A673 (cell line): ENCODE data around the gene HSPB6. TPM values are rescaled to one million over a fixed set of nuclear protein-coding genes. Genes with fewer than 3 reads are reported as not detected.

Source experiments
- BruUV-seq: library from RNA; stranded (reverse); fragments of 400-500 nt; replicated peaks from 2 replicates; lab custom pipeline; 2021; lab: Mats Ljungman, UMichigan
- CTCF ChIA-PET: fragments of 300-600 bp; sonication (Branson Sonifier 250); formaldehyde crosslinking; loops from one replicate; lab custom pipeline; 2022; ENCODE audit warnings: antibody characterized with exemption; lab: Charles Lee
- POLR2A ChIA-PET: fragments of 300-600 bp; sonication (Branson Sonifier 250); formaldehyde crosslinking; loops from one replicate; lab custom pipeline; 2022; ENCODE audit warnings: antibody characterized with exemption; ENCODE audit not compliant: low non-redundant PET; lab: Charles Lee
- DNase-seq: peaks from one replicate; pipeline ENCODE4 v3.0.0-alpha.2; 2015; ENCODE audit warnings: low spot score
- H3K27ac ChIP-seq: fragments of 200-600 bp; sonication (generic); 2 replicates; pipeline ENCODE4 v1.5.1; 2016; ENCODE audit warnings: mixed run types, low read depth, mild to moderate bottlenecking, mixed read lengths, antibody characterized with exemption, low read length; ENCODE audit not compliant: poor library complexity, severe bottlenecking
- H3K27me3 ChIP-seq: fragments of 200-600 bp; sonication (generic); replicated peaks from 2 replicates; pipeline ENCODE4 v1.6.1; 2017; ENCODE audit warnings: mixed run types, low read depth, mild to moderate bottlenecking, mixed read lengths, antibody characterized with exemption, low read length; ENCODE audit not compliant: insufficient read depth, poor library complexity
- H3K36me3 ChIP-seq: fragments of 200-600 bp; sonication (generic); 2 replicates; pipeline ENCODE4 v1.6.1; 2016; ENCODE audit warnings: mixed run types, mild to moderate bottlenecking, mixed read lengths, antibody characterized with exemption, low read length; ENCODE audit not compliant: insufficient read depth, poor library complexity, severe bottlenecking
- H3K4me1 ChIP-seq: fragments of 200-600 bp; sonication (generic); 2 replicates; pipeline ENCODE4 v1.6.1; 2017; ENCODE audit warnings: mixed run types, mild to moderate bottlenecking, mixed read lengths, antibody characterized with exemption, low read length; ENCODE audit not compliant: insufficient read depth, poor library complexity, severe bottlenecking
- H3K4me3 ChIP-seq: fragments of 200-600 bp; sonication (generic); 2 replicates; pipeline ENCODE4 v1.5.1; 2016; ENCODE audit warnings: low read depth, mixed run types, mild to moderate bottlenecking, mixed read lengths, low read length; ENCODE audit not compliant: poor library complexity, severe bottlenecking
- H3K9me3 ChIP-seq: fragments of 200-600 bp; sonication (generic); 2 replicates; pipeline ENCODE4 v1.6.1; 2016; ENCODE audit warnings: mixed run types, low read depth, mild to moderate bottlenecking, mixed read lengths, antibody characterized with exemption, low read length; ENCODE audit not compliant: poor library complexity, severe bottlenecking
- EZH2 ChIP-seq: fragments of 200-600 bp; sonication (generic); IDR thresholded peaks from 2 replicates; pipeline ENCODE4 v1.6.1; 2017; ENCODE audit warnings: borderline replicate concordance, low read depth, mild to moderate bottlenecking, mixed read lengths, antibody characterized with exemption, low read length; ENCODE audit not compliant: poor library complexity, severe bottlenecking
- intact Hi-C: fragments of 100-400 bp; cut with micrococcal nuclease; formaldehyde crosslinking; loops from one replicate; pipeline ENCODE4 v1.10.0; 2022; ENCODE audit not compliant: unreplicated experiment
- total RNA-seq: library from RNA; stranded (reverse); gene quantifications from 2 replicates; pipeline ENCODE4 v1.2.3, GENCODE V29; 2021
- TF ChIP-seq, protein P1 (sequence below): fragments of 300-800, 200-600 bp; sonication (generic); conservative IDR thresholded peaks from 2 replicates; pipeline ENCODE4 v1.5.1; 2017; ENCODE audit warnings: low read depth, mild to moderate bottlenecking, antibody characterized with exemption, low read length, moderate library complexity, mixed read lengths

The HSPB6 gene
- total RNA-seq, 1 experiment from 2014 or later = not detected

DNA sequence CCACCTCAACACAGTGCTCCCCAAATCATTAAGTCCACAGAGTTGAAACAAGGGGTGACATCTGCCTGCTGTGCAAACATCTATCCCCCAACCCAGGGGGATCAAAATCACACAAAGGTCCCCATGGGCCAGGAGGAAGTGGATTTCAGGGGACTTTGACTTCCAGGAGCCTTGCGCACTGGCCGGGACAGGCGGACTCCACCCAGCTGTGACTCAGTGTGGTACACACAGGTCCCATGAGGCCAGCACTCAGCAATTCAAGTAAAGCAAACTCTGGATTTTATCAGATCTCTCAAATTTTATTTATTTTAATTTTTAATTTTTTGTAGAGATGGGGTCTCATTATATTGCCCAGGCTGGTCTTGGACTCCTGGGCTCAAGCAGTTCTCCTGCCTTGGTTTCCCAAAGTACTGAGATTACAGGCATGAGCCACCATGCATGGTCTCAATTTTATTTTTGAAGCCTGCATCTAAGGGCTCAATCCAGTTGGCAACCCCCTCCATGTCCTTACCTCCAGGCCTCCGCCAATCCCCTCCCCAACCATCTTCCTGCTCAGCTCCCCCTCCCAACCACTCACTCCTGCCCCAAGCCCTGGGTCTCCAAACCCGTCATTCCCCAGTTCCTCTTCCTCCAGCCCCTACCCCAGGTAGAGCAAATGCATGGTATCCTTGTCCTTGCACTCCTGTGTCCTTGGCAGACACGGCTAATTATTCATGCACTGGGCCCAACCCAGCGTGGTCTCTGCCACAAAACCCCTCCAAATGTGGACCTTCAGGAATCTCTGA lies 36.7 kb upstream of the HSPB6 start:
- CTCF ChIA-PET = no interaction called here
- no TSS peak for BruUV-seq
- no peak for DNase-seq
- intact Hi-C loops = no loop called here
- Histone ChIP-seq H3K4me1 (no peaks in the 10 kb centered on the region), H3K4me3 (no peak overlapping the region), H3K9me3 (no peaks in the 10 kb centered on the region), H3K27ac (no peak overlapping the region), H3K27me3 (peaks cover 16% of the 10 kb centered on the region), H3K36me3 (no peaks in the 10 kb centered on the region)
- no peak for TF ChIP-seq EZH2
- TF ChIP-seq, protein P1, sequence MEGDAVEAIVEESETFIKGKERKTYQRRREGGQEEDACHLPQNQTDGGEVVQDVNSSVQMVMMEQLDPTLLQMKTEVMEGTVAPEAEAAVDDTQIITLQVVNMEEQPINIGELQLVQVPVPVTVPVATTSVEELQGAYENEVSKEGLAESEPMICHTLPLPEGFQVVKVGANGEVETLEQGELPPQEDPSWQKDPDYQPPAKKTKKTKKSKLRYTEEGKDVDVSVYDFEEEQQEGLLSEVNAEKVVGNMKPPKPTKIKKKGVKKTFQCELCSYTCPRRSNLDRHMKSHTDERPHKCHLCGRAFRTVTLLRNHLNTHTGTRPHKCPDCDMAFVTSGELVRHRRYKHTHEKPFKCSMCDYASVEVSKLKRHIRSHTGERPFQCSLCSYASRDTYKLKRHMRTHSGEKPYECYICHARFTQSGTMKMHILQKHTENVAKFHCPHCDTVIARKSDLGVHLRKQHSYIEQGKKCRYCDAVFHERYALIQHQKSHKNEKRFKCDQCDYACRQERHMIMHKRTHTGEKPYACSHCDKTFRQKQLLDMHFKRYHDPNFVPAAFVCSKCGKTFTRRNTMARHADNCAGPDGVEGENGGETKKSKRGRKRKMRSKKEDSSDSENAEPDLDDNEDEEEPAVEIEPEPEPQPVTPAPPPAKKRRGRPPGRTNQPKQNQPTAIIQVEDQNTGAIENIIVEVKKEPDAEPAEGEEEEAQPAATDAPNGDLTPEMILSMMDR = no peak
- POLR2A ChIA-PET = no interaction called here

DNA sequence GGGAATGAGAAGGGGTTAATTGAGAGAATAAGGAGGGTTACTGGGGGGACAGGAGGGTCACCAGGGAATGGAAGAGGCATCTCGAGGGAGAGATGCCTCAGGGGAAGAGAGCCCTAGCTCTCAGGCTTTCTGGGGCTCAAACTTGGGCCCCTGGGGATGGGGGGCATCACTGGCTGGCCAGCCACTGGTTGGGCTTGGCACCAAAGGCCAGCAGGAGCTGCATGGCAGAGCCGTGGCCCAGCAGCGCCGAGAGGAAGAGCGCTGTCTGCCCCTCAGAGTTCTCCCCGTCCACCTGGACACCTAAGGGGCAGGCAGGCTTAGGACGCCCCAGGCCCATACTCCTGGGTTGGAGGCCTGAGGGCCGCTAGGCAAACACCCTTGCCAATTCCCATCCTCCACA lies 36.1 kb upstream of the HSPB6 start:
- no peak overlapping the region for H3K27ac ChIP-seq
- H3K9me3 ChIP-seq = no peaks in the 10 kb centered on the region
- H3K36me3 ChIP-seq = no peaks in the 10 kb centered on the region
- ChIA-PET POLR2A (no interaction called here), CTCF (no interaction called here)
- TF ChIP-seq, protein P1 = no peak
- TF ChIP-seq EZH2 = no peak
- peaks cover 14% of the 10 kb centered on the region for H3K27me3 ChIP-seq
- no peak overlapping the region for H3K4me3 ChIP-seq
- H3K4me1 ChIP-seq = no peaks in the 10 kb centered on the region
- DNase-seq = no peak
- intact Hi-C loops = no loop called here
- no TSS peak for BruUV-seq

DNA sequence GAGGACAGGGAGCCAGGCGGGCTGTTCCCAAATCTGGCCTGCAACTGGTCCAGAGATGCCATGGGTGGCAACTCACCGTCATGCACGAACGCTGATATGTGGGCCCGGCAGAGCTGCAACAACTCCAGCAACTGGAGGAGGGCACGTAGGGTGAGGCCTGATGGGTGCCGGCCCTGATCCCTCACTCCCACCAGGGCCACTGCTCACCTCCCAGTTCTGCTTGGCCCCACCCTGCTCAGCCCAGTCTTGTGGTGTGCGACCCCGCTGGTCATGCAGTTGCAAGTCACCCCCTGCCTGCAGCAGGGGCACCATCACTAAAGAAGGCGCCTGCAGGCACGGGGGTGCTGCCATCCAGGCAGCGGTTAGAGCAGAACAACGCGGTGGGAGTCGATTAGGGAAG lies 35.5 kb upstream of the HSPB6 start:
- Histone ChIP-seq H3K27ac (no peak overlapping the region), H3K9me3 (no peaks in the 10 kb centered on the region), H3K36me3 (no peaks in the 10 kb centered on the region), H3K4me3 (no peak overlapping the region), H3K27me3 (peaks cover 9% of the 10 kb centered on the region), H3K4me1 (no peaks in the 10 kb centered on the region)
- DNase-seq = no peak
- BruUV-seq = no TSS peak
- TF ChIP-seq, protein P1 = no peak
- TF ChIP-seq EZH2 = no peak
- intact Hi-C loops = no loop called here
- ChIA-PET POLR2A (no interaction called here), CTCF (no interaction called here)
